Effector CD8-positive, alpha-beta T cell (primary cell): ENCODE data around the gene CREB5.

Experiments used
- DNase-seq: peaks from one replicate; lab custom pipeline; 2025; lab: John Stamatoyannopoulos, UW

CREB5 gene

GRCh38 chr7:28435152-28435551 lies 22.8 kb downstream of the CREB5 start:
- no peak for DNase-seq

DNA sequence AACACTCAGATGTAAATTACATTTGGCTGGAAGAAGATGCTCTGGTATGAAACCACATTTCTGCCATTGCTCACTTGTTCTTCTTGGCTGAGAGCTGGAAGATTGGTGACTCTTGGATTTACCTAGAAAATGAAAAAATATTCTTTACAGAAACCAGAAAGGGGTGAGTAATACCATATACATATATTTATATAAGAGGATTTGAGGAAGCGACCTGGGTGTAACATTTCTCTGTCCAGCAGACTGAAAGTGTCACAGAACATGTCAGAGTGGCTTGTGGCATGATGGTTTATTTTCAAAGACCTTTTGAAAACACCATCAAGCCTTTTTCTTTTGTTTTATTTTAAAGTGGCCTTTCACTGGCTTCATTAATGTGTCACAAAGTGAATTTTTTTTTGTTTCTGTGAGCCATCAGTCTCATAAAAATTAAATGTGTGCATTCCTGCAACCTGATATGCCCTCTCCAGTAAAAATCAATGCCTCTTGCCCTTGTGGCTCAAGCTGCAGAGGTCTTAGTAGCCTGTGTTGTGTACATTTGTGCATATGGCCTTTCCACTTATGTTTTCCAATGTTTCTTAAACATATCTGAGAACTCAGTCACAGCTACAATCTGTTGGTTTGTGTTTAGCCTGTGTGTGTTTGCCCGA lies 23.5 kb downstream of the CREB5 start:
- DNase-seq, result no peak

DNA sequence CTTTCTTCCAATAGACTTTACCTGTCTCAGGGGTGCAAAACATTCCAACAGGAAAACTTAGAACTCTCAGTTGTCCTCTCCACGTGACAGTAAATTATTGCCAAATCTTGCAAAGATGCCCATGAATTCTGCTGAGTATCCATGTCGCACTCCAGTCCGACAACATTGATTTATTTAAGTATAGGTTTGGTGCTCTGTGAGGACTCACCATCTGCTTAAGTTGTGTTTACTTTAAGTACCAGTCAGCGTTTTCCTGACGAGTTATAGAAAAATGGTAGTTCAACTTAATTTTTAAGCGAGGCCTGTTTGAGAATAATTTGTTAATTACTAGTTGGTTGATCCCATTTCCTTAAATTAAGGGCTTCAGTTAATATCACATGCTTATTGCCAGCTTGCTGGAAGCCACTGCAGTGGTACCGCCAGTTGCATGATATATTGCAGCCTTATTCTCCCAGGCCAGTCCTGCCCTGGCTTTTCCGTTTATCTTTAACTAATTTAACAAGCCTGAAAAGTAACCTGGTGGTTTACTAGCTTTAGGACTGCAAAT lies 27.8 kb downstream of the CREB5 start:
- DNase-seq, result no peak

DNA sequence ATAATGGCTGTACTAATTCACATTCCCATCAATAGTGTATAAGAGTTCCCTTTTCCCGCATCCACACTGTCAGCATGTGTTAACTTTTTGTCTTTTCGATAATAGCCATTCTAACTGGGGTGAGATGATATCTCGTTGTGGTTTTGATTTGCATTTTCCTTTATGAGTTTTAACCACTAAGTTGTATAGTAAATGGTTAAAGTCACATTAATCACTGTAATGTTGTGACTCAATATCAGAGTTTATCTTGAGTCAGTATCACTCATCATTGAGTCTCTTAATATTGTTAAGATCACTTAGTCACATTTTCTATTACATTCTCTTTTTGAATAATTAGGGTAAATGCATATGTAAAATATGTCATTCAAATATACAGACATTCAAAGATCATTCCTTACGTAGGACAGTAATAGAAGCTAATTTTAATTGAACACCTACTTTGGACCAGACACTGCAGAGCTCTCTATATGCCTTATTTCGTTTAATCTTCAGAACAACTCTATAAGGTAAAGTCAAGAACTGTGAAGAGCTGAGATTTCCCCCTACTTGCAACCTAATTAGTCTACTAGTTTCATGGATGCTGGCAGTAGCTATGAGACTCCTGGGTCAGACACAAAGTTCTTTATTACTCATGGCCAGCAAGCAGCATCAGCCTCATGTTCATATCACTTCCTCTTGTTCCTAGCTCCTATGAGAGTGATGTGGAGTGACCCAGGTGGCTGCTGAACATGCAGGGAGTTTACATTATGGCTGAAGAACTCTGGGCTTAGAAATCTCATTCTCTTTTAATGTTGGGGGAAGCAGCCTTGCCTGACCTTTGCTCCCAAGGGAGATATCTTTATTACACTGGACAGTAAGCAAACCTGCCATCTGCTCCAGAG lies 30.5 kb downstream of the CREB5 start:
- DNase-seq, result no peak

- no peak for DNase-seq
These were observed 33.8 kb downstream of the CREB5 start for GRCh38 chr7:28446131-28446530.

GRCh38 chr7:28447071-28447470 lies 34.8 kb downstream of the CREB5 start:
- no peak for DNase-seq

GRCh38 chr7:28448708-28449107 lies 36.4 kb downstream of the CREB5 start:
- DNase-seq, result no peak

GRCh38 chr7:28452681-28453080 lies 40.4 kb downstream of the CREB5 start:
- DNase-seq, result no peak

DNA sequence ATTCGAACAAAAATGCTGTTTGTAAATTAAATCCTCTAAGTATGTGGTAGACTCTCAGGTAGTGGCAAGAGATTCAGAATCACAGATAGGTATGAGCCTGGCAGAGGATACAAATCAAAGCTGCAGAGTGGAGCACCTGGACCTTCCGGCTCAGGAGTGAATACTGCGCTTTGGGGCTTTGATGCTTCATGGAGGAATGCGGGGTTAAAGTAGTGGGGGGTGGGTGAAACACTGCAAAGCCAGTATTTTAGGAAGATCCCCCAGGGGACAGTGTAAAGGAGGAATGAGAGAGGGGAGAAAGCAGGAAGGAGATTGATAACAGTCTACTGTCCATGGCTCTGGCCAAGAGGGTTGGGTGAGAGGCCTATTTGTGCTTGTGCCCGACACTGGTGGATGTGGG lies 43.2 kb downstream of the CREB5 start:
- DNase-seq, result no peak

GRCh38 chr7:28456044-28456443 lies 43.7 kb downstream of the CREB5 start:
- no peak for DNase-seq

DNA sequence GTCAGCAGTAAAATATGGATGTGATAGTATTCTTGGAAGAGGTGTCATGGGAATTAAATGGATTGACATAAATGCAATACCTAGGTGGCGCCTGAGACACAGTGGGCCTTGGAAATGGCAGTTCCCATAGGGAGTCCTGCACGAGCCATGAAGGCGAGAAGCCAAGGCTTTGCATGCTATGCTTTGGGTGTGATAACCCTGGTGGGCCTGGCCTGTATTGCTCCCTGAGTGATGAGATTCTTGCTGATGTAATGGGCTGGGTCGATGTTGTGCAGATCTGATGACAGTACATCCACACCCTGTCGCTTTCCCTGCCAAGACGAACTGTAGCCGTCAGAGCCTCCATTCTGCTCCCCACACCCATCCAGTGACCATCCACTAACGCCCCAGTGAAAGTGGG lies 46.4 kb downstream of the CREB5 start:
- DNase-seq, result no peak

- DNase-seq, result no peak
These were observed 47.0 kb downstream of the CREB5 start for GRCh38 chr7:28459306-28459705.

- no peak for DNase-seq
These were observed 53.4 kb downstream of the CREB5 start for GRCh38 chr7:28465697-28466096.

- DNase-seq, result no peak
These were observed 54.0 kb downstream of the CREB5 start for GRCh38 chr7:28466341-28466740.

- DNase-seq, result no peak
These were observed 54.6 kb downstream of the CREB5 start for GRCh38 chr7:28466885-28467284.

DNA sequence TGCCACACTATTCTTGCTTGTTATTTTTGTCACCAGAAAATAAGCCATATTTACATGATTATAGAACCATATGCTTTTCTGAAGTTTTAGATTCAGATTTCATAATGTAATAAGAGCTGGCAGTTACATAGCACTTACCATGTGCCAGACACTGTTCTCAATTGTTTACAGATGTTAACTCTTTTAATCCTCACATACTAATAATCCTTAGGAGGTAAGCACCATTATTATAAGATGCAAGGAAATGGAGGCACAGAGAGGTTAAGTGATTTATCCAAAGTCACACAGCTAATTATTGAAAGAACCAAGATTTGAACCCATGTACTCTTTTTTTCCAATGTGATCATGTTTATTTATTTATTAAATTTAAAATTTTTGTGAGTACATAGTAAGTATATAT lies 57.2 kb downstream of the CREB5 start:
- no peak for DNase-seq

DNA sequence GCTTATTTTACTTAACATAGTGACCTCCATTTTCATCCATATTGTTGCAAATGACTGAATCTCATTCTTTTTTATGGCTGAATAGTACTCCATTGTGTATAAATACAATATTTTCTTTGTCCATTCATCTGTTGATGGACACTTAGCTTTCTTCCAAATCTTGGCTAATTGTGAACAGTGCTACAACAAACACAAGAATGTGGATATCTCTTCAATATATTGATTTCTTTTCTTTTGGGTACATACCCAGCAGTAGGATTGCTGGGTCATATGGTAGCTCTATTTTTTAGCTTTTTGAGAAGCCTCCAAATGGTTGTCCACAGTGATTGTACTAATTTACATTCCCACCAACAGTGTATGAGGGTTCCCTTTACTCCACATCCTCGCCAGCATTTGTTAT lies 58.0 kb downstream of the CREB5 start:
- DNase-seq, result no peak

DNA sequence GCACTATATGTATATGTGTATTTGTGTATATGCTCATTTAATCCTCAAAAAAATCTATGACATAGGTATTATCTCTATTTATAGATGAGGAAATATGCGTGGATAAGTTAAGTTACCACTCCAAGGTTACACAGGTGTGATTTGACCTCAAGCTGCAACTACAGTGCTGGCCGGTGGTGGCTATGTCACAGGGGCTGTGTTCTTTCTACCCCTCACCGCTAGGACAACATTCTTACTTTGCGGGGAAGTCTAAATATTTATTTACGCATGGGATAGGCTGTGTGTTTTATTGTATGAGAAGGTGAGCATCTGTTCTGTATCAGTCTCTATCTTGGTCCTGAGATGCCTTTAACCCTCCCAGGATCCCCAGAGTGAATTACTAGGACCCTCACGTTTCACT lies 60.0 kb downstream of the CREB5 start:
- no peak for DNase-seq

- DNase-seq, result no peak
These were observed 61.4 kb downstream of the CREB5 start for GRCh38 chr7:28473571-28474281.

DNA sequence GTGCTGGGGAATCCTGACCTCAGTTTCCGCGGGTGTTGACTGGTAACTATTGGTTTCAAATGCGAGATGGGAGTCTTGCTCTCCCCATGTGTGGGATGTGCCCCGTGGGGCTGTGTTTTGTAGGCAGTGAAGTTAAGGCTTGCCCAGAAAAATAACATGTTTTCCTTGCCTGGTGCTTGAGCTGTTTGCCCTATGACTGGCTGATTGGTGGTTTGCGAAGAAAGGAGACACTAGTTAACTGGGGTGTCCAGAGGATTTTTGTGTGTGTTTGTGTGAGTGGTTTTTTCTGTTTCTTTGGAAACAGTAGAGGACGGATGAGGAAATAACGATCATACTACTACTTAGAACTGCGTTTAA lies 61.9 kb downstream of the CREB5 start:
- DNase-seq, result no peak

DNA sequence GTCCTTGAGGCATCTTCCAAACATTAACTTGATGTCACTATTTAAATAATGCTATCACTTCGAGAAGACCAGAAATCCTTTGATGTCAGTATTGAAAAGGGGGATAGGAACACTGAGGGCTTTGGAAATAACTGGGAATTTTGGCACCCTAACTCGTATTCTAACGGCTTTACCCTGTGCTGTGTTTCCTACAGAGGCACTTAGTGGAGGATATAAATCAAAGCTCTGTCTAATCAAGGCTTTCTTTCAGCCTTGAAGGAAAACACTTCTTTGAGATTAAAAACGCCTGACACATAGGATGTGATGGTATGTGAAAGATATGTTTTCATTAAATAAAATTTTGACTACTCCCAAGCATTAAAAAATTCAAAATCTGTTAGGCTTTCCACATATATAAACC lies 62.3 kb downstream of the CREB5 start:
- DNase-seq, result no peak

DNA sequence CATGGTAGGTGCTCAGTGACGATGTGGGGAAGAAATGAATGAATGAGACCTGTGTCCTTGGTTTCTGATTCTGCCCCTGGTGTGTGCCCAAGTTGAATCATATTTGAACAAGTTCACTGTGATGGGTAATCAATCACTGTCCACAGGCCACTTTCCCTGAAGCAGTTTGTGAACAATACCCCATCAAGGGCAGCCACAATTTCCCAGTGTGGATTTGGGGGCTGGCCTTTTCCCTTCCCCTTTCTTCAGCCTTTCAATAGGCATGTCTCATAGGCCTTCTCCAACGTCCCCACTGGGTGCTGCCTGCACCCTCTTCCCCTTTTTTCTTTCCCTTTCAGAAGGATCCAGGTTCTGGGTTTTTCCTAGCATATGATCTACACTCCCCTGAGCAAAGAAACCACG lies 64.7 kb downstream of the CREB5 start:
- DNase-seq, result no peak

DNA sequence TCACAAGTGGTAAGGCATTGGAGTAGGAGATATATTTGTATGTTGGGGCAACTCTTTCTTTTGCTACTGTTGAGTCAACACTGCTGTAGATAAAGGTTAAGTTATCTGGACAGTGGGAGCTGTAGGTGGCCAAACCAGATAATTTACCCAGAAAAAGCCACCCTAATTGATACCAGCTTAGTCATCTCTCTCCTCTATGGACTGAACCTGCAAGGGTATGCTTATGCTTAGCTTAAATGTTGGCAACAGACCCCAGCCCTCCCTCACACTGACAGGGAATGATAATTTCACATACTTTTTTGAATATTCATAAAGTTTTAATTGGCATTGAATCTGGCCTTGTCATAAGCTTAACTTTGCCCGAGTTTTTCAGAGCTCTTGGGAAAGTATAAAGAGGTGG lies 66.3 kb downstream of the CREB5 start:
- DNase-seq, result no peak
